Natural killer cell (primary cell): ENCODE measurements around the gene ATP2C1. TPM values are rescaled to one million over a fixed set of nuclear protein-coding genes. Genes with fewer than 3 reads are reported as not detected.

Experiments
- ATAC-seq, 3 donors: fragments of 150-1000 bp in 2 of 3; fragments of 200-7000 bp in 1 of 3; cut with Tn5 transposase; 1 replicate in 1 of 3; 2 replicates in 2 of 3; pipeline ENCODE4 v1.10.0; 2021; ENCODE audit warnings: mild to moderate bottlenecking in 2 of 3, moderate library complexity in 2 of 3
- DNase-seq, 2 donors: peaks; one replicate each; pipeline versions ENCODE4 v3.0.0 to v3.0.0-alpha.2; 2013 to 2021; ENCODE audit warnings: mixed read lengths in 1 of 2
- H3K27ac ChIP-seq: one replicate; pipeline ENCODE4 v1.5.1; 2013; ENCODE audit warnings: mild to moderate bottlenecking, low read length
- H3K27me3 ChIP-seq: one replicate; pipeline ENCODE4 v1.6.1; 2013; ENCODE audit warnings: low read length; ENCODE audit not compliant: control insufficient read depth, insufficient read depth
- H3K36me3 ChIP-seq: one replicate; pipeline ENCODE4 v1.6.1; 2013; ENCODE audit warnings: low read length; ENCODE audit not compliant: control insufficient read depth, insufficient read depth
- H3K4me1 ChIP-seq: one replicate; pipeline ENCODE4 v1.6.1; 2013; ENCODE audit warnings: low read length; ENCODE audit not compliant: control insufficient read depth, insufficient read depth
- H3K4me3 ChIP-seq: one replicate; pipeline ENCODE4 v1.5.1; 2013; ENCODE audit warnings: low read length
- H3K9me3 ChIP-seq: one replicate; pipeline ENCODE4 v1.6.1; 2013; ENCODE audit warnings: low read length; ENCODE audit not compliant: control insufficient read depth, insufficient read depth
- H3K27ac Mint-ChIP-seq, 2 donors: one replicate each; pipeline ENCODE4 v1.8.0; 2022; ENCODE audit warnings: mild to moderate bottlenecking in 2 of 2, mixed read lengths in 2 of 2, moderate library complexity in 1 of 2
- H3K27me3 Mint-ChIP-seq, 2 donors: one replicate each; pipeline ENCODE4 v1.8.0; 2022; ENCODE audit warnings: low read depth in 2 of 2, mixed read lengths in 2 of 2
- H3K36me3 Mint-ChIP-seq: one replicate; pipeline ENCODE4 v1.8.0; 2022; ENCODE audit warnings: mixed read lengths
- H3K4me1 Mint-ChIP-seq, 2 donors: one replicate each; pipeline ENCODE4 v1.8.0; 2022; ENCODE audit warnings: mixed read lengths in 2 of 2
- H3K4me3 Mint-ChIP-seq: one replicate; pipeline ENCODE4 v1.8.0; 2022; ENCODE audit warnings: mild to moderate bottlenecking, moderate library complexity, mixed read lengths
- H3K9me3 Mint-ChIP-seq, 2 donors: one replicate each; pipeline ENCODE4 v1.8.0; 2022; ENCODE audit warnings: mixed read lengths in 2 of 2
- WGBS: methylation state at CpG from one replicate; pipeline ENCODE4 v1.1.7; 2013; ENCODE audit warnings: missing lambda C conversion rate; ENCODE audit not compliant: insufficient coverage; 5-methylcytosine and 5-hydroxymethylcytosine counted together
- intact Hi-C: fragments of 100-400 bp; cut with micrococcal nuclease; formaldehyde crosslinking; loops from one replicate; pipeline ENCODE4 v1.14.2; 2022
- total RNA-seq, 4 donors: library from RNA; stranded (reverse); fragments of 120-200 nt in 1 of 4; gene quantifications; one replicate each; pipeline versions ENCODE4 v1.2.3 to v1.2.4, GENCODE V29; 2013 to 2022
- TF ChIP-seq, protein P1 (sequence below): fragments of 200-600 bp; IDR thresholded peaks from one replicate; pipeline ENCODE4 v1.8.0; 2022; ENCODE audit warnings: antibody characterized with exemption

Gene ATP2C1
- total RNA-seq, 3 donors from 2014 or later (not counting 1 experiment from before 2014, with no cell fraction given) = 58.8 to 72.9 (median 60.6) TPM

GRCh38 chr3:130900959-130901358, 7.1 kb downstream of the ATP2C1 start:
- Histone ChIP-seq H3K36me3 (no peaks in the 10 kb centered on the region), H3K4me1 (no peaks in the 10 kb centered on the region), H3K9me3 (no peaks in the 10 kb centered on the region), H3K27me3 (no peaks in the 10 kb centered on the region), H3K4me3 (no peak overlapping the region), H3K27ac (no peak overlapping the region)
- H3K27ac Mint-ChIP-seq = peak overlapping the region in 1 of 2 donors; percentile 9
- H3K4me1 Mint-ChIP-seq = peaks cover 41 to 56% of the 10 kb centered on the region in 2 donors
- intact Hi-C loops = no loop called here
- H3K4me3 Mint-ChIP-seq = no peak overlapping the region
- no peak for DNase-seq
- H3K9me3 Mint-ChIP-seq = no peaks in the 10 kb centered on the region
- no peaks in the 10 kb centered on the region for H3K27me3 Mint-ChIP-seq
- TF ChIP-seq, protein P1, sequence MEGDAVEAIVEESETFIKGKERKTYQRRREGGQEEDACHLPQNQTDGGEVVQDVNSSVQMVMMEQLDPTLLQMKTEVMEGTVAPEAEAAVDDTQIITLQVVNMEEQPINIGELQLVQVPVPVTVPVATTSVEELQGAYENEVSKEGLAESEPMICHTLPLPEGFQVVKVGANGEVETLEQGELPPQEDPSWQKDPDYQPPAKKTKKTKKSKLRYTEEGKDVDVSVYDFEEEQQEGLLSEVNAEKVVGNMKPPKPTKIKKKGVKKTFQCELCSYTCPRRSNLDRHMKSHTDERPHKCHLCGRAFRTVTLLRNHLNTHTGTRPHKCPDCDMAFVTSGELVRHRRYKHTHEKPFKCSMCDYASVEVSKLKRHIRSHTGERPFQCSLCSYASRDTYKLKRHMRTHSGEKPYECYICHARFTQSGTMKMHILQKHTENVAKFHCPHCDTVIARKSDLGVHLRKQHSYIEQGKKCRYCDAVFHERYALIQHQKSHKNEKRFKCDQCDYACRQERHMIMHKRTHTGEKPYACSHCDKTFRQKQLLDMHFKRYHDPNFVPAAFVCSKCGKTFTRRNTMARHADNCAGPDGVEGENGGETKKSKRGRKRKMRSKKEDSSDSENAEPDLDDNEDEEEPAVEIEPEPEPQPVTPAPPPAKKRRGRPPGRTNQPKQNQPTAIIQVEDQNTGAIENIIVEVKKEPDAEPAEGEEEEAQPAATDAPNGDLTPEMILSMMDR = no peak
- H3K36me3 Mint-ChIP-seq = no peaks in the 10 kb centered on the region
- ATAC-seq = no peak

GRCh38 chr3:130901463-130902204, 7.8 kb downstream of the ATP2C1 start:
- Mint-ChIP-seq H3K36me3 (no peaks in the 10 kb centered on the region), H3K27me3 (no peaks in the 10 kb centered on the region), H3K4me3 (no peak overlapping the region), H3K9me3 (no peaks in the 10 kb centered on the region), H3K27ac (peak overlapping the region in 1 of 2 donors; percentile 9), H3K4me1 (peaks cover 43 to 58% of the 10 kb centered on the region in 2 donors)
- no peaks in the 10 kb centered on the region for H3K36me3 ChIP-seq
- H3K4me3 ChIP-seq = no peak overlapping the region
- H3K4me1 ChIP-seq = no peaks in the 10 kb centered on the region
- no peak overlapping the region for H3K27ac ChIP-seq
- H3K27me3 ChIP-seq = no peaks in the 10 kb centered on the region
- DNase-seq = no peak
- ATAC-seq = peak in 2 of 3 donors; percentile 23 to 43
- TF ChIP-seq, protein P1 = no peak
- no peaks in the 10 kb centered on the region for H3K9me3 ChIP-seq
- WGBS = 71% methylated on average over 6 of the region's 6 CpGs
- intact Hi-C loops = no loop called here

- intact Hi-C loops = no loop called here
- Mint-ChIP-seq H3K27ac (no peak overlapping the region), H3K9me3 (no peaks in the 10 kb centered on the region), H3K4me1 (peaks cover 58 to 64% of the 10 kb centered on the region in 2 donors), H3K4me3 (no peak overlapping the region), H3K36me3 (no peaks in the 10 kb centered on the region), H3K27me3 (no peaks in the 10 kb centered on the region)
- Histone ChIP-seq H3K4me3 (no peak overlapping the region), H3K27me3 (no peaks in the 10 kb centered on the region), H3K9me3 (no peaks in the 10 kb centered on the region), H3K36me3 (no peaks in the 10 kb centered on the region), H3K4me1 (no peaks in the 10 kb centered on the region), H3K27ac (no peak overlapping the region)
- TF ChIP-seq, protein P1 = no peak
- DNase-seq = no peak
- ATAC-seq = no peak
- WGBS = no CpG with 5 or more reads among the region's 1 CpG
These were observed 9.6 kb downstream of the ATP2C1 start for GRCh38 chr3:130903412-130903908.
